Mesangial cell (primary cell): ENCODE results near the gene GRPEL1. TPM values are rescaled to one million over a fixed set of nuclear protein-coding genes. Genes with fewer than 3 reads are reported as not detected.

Experiments used
- total RNA-seq: library from RNA; depleted of rRNA; stranded (reverse); fragments of >200 nt; gene quantifications from 2 replicates; pipeline ENCODE4 v1.2.3, GENCODE V29; 2015

The GRPEL1 gene
- total RNA-seq: 9.6 and 20.9 TPM in 2 replicates

GRCh38 chr4:7067452-7068278 lies at the start of gene GRPEL1:
GRPEL1 (minus strand) TSS chr4:7068064; CDS start chr4:7068032, 32 bp downstream.

GRCh38 chr4:7043284-7044136 lies 24.4 kb downstream of the GRPEL1 start, which contains the start of gene TADA2B:
TADA2B (plus strand) TSS chr4:7043372; CDS start chr4:7043580, 208 bp downstream.

Other genes starting within 250 kb of the GRPEL1 start
- 30.8 and 41.3 TPM in 2 replicates for gene TBC1D14, start 158.2 kb downstream of the GRPEL1 start, total RNA-seq
- 12.2 and 17.7 TPM in 2 replicates for gene TADA2B, start 24.7 kb downstream of the GRPEL1 start, total RNA-seq
- 0.65 and 1.3 TPM in 2 replicates for gene SORCS2, start 124.5 kb upstream of the GRPEL1 start, total RNA-seq